ENCODE results near the gene KCTD3. TPM values are rescaled to one million over a fixed set of nuclear protein-coding genes. Genes with fewer than 3 reads are reported as not detected.
A peak's percentile ranks its signal among the peaks of the same experiment; 100 is the strongest.

Gene KCTD3
- total and polyA plus RNA-seq, 10 of the 15 experiments (the other 5 are each of a cell fraction or from before 2014, with no cell fraction given) = 3.6 to 19.8 (median 10.7) TPM

- Histone ChIP-seq H3K4me3 (no peak overlapping the region), H2AFZ (ENCODE audit: control insufficient read depth, low read depth, low read length) (no peak overlapping the region), H3K4me1 (ENCODE audit: control insufficient read depth, insufficient read depth, low read length) (peaks cover 5% of the 10 kb centered on the region; the same call in 1 of the 2 replicates), H3K4me2 (ENCODE audit: control insufficient read depth, insufficient read depth) (no peak overlapping the region), H3K9me3 (replicated peaks; ENCODE audit: control insufficient read depth, insufficient read depth, low read length) (no peaks in the 10 kb centered on the region), H3K79me2 (ENCODE audit: control insufficient read depth, insufficient read depth, low read length) (no peaks in the 10 kb centered on the region), H3K9ac (ENCODE audit: control insufficient read depth, insufficient read depth, low read length) (no peak overlapping the region), H4K20me1 (ENCODE audit: control insufficient read depth, insufficient read depth) (no peaks in the 10 kb centered on the region), H3K36me3 (ENCODE audit: control insufficient read depth in 2 of 2, insufficient read depth in 2 of 2, low read length in 1 of 2) (no peaks in the 10 kb centered on the region; a peak in 1 of 4 replicates), H3K27ac (ENCODE audit: control insufficient read depth, insufficient read depth) (no peak overlapping the region), H3K27me3 (replicated peaks in 1 of 2; ENCODE audit: control insufficient read depth in 2 of 2, insufficient read depth in 2 of 2, low read length in 1 of 2) (no peaks in the 10 kb centered on the region)
- CTCF ChIA-PET = interaction anchor here (0.6 to 0.7 kb wide), 2 partner anchors 99 to 396 kb away, joined by 3 read pairs; no protein-coding TSS in a partner anchor
- SMC1A ChIA-PET (ENCODE audit: uncharacterized antibody, unreplicated experiment) = interaction anchor here (1.1 to 1.5 kb wide), 2 partner anchors 12 to 30 kb away, joined by 3 to 4 read pairs; no protein-coding TSS in a partner anchor
- in situ Hi-C loops (cut with MboI) (no loop called here), intact Hi-C loops (cut with micrococcal nuclease; ENCODE audit: unreplicated experiment) (no loop called here)
- RAD21 ChIA-PET (ENCODE audit: unreplicated experiment) = interaction anchor here (0.7 to 1.4 kb wide), 3 partner anchors 20 to 202 kb away, joined by 3 read pairs; no protein-coding TSS in a partner anchor
- ATAC-seq = no peak; the same call in 2 of the 3 replicates
- POLR2A ChIA-PET = interaction anchor here (0.7 to 1.0 kb wide), 2 partner anchors 9 to 33 kb away, joined by 3 to 4 read pairs; partner anchors contain the start of gene KCTD3
- no peak for FAIRE-seq
- no peak for DNase-seq (ENCODE audit: low read depth, low spot score)
- no TSS peak for BruUV-seq (replicated peaks)
- TF ChIP-seq SPI1 (IDR thresholded peaks at IDR 0.05; ENCODE audit: borderline replicate concordance, insufficient read depth, low read depth, low read length) (peak; percentile 33; the same call in 1 of the 2 replicates), CHD4 (IDR thresholded peaks at IDR 0.05) (no peak)
Observed at GRCh38 chr1:215600258-215600792, 33.2 kb downstream of the KCTD3 start.

DNA sequence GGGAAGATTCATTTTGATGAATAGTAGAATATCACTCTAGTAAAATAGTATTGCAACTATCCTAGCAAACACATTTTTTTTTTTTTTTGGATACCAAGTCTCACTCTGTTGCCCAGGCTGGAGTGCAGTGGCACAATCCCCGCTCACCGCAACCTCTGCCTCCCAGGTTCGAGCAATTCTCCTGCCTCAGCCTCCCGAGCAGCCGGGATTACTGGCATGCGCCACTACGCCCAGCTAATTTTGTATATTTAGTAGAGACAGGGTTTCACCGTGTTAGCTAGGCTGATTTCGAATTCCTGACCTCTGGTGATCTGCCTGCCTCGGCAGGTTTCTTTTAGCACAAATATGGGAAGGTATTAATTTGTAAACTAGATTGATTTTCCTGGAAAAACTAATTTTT is 33.8 kb downstream of the KCTD3 start:
- SMC1A ChIA-PET (ENCODE audit: uncharacterized antibody, unreplicated experiment) = interaction anchor here (1.1 to 1.5 kb wide), 2 partner anchors 11 to 31 kb away, joined by 3 to 4 read pairs; no protein-coding TSS in a partner anchor
- Histone ChIP-seq H3K79me2 (ENCODE audit: control insufficient read depth, insufficient read depth, low read length) (no peaks in the 10 kb centered on the region), H3K4me3 (no peak overlapping the region), H3K9ac (ENCODE audit: control insufficient read depth, insufficient read depth, low read length) (no peak overlapping the region), H4K20me1 (ENCODE audit: control insufficient read depth, insufficient read depth) (no peaks in the 10 kb centered on the region), H3K4me2 (ENCODE audit: control insufficient read depth, insufficient read depth) (no peak overlapping the region), H3K27ac (ENCODE audit: control insufficient read depth, insufficient read depth) (no peak overlapping the region), H2AFZ (ENCODE audit: control insufficient read depth, low read depth, low read length) (no peak overlapping the region), H3K9me3 (replicated peaks; ENCODE audit: control insufficient read depth, insufficient read depth, low read length) (no peaks in the 10 kb centered on the region), H3K36me3 (ENCODE audit: control insufficient read depth in 2 of 2, insufficient read depth in 2 of 2, low read length in 1 of 2) (no peaks in the 10 kb centered on the region; a peak in 1 of 4 replicates), H3K27me3 (replicated peaks in 1 of 2; ENCODE audit: control insufficient read depth in 2 of 2, insufficient read depth in 2 of 2, low read length in 1 of 2) (no peaks in the 10 kb centered on the region), H3K4me1 (ENCODE audit: control insufficient read depth, insufficient read depth, low read length) (peaks cover 5% of the 10 kb centered on the region; the same call in 1 of the 2 replicates)
- CTCF ChIA-PET = interaction anchor here (0.6 to 0.7 kb wide), 2 partner anchors 100 to 395 kb away, joined by 3 read pairs; no protein-coding TSS in a partner anchor
- no TSS peak for BruUV-seq (replicated peaks)
- 94% methylated on average over 10 of the region's 10 CpGs for WGBS (ENCODE audit: insufficient coverage, insufficient replicate concordance, low lambda C conversion rate, missing lambda C conversion rate)
- RAD21 ChIA-PET (ENCODE audit: unreplicated experiment) = interaction anchor here (1.2 to 1.4 kb wide), 2 partner anchors 19 to 32 kb away, joined by 3 read pairs; no protein-coding TSS in a partner anchor
- POLR2A ChIA-PET = interaction anchor here (1.0 kb wide), 1 partner anchor 33 kb away, joined by 3 read pairs; the partner anchor contains the start of gene KCTD3
- in situ Hi-C loops (cut with MboI) (no loop called here), intact Hi-C loops (cut with micrococcal nuclease; ENCODE audit: unreplicated experiment) (no loop called here)
- ATAC-seq (no peak), DNase-seq (ENCODE audit: low read depth, low spot score) (no peak), FAIRE-seq (no peak)
- TF ChIP-seq SIX5 (IDR thresholded peaks at IDR 0.05; ENCODE audit: low read depth, low read length, severe bottlenecking) = no peak
- TF ChIP-seq, protein P1, sequence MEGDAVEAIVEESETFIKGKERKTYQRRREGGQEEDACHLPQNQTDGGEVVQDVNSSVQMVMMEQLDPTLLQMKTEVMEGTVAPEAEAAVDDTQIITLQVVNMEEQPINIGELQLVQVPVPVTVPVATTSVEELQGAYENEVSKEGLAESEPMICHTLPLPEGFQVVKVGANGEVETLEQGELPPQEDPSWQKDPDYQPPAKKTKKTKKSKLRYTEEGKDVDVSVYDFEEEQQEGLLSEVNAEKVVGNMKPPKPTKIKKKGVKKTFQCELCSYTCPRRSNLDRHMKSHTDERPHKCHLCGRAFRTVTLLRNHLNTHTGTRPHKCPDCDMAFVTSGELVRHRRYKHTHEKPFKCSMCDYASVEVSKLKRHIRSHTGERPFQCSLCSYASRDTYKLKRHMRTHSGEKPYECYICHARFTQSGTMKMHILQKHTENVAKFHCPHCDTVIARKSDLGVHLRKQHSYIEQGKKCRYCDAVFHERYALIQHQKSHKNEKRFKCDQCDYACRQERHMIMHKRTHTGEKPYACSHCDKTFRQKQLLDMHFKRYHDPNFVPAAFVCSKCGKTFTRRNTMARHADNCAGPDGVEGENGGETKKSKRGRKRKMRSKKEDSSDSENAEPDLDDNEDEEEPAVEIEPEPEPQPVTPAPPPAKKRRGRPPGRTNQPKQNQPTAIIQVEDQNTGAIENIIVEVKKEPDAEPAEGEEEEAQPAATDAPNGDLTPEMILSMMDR (IDR thresholded peaks at IDR 0.05 in 2 of 3, conservative IDR thresholded peaks at IDR 0.05 in 1 of 3; ENCODE audit: control insufficient read depth in 2 of 3, extremely low read depth in 1 of 3, insufficient read depth in 1 of 3, low read depth in 3 of 3, low read length in 3 of 3) = no peak
- TF ChIP-seq BMI1 (IDR thresholded peaks at IDR 0.05; ENCODE audit: borderline replicate concordance) = no peak
- no peak for TF ChIP-seq SPI1 (IDR thresholded peaks at IDR 0.05; ENCODE audit: borderline replicate concordance, insufficient read depth, low read depth, low read length)
- no peak for TF ChIP-seq SMARCA5 (IDR thresholded peaks at IDR 0.05)
- no peak for TF ChIP-seq NR2F1 (conservative IDR thresholded peaks at IDR 0.05)
- no peak for TF ChIP-seq ZSCAN29 (IDR thresholded peaks at IDR 0.05)
- TF ChIP-seq CBFB (IDR thresholded peaks at IDR 0.05; ENCODE audit: low read depth) = no peak
- TF ChIP-seq POLR2AphosphoS2 (IDR thresholded peaks at IDR 0.05; ENCODE audit: low read depth, low read length) = no peak
- no peak for TF ChIP-seq USF2 (IDR thresholded peaks at IDR 0.05; ENCODE audit: borderline replicate concordance, low read depth, low read length)
- TF ChIP-seq, protein P2, sequence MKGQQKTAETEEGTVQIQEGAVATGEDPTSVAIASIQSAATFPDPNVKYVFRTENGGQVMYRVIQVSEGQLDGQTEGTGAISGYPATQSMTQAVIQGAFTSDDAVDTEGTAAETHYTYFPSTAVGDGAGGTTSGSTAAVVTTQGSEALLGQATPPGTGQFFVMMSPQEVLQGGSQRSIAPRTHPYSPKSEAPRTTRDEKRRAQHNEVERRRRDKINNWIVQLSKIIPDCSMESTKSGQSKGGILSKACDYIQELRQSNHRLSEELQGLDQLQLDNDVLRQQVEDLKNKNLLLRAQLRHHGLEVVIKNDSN (IDR thresholded peaks at IDR 0.05; ENCODE audit: borderline replicate concordance, extremely low read length, insufficient read depth, low read depth, low read length) = no peak
- no peak for TF ChIP-seq IRF4 (IDR thresholded peaks at IDR 0.05; ENCODE audit: low read depth, low read length)
